22Rv1 (cell line): ENCODE data around the gene VSTM2B.

Experiments used
- CTCF ChIP-seq: fragments of 450-650 bp; IDR thresholded peaks from 2 replicates; pipeline ENCODE4 v1.5.1; 2017; ENCODE audit warnings: mild to moderate bottlenecking
- ZFX ChIP-seq: fragments of 450-650 bp; IDR thresholded peaks from 2 replicates; pipeline ENCODE4 v1.6.1; 2017; ENCODE audit warnings: antibody characterized with exemption, borderline replicate concordance

- TF ChIP-seq CTCF (no peak), ZFX (no peak)
Measured at GRCh38 chr19:29480507-29480906, 45.3 kb upstream of the VSTM2B start.
